T-helper 2 cell treated with Interferon-gamma antibody and Interleukin-4, amounts not matched to agents 100 ng/mL and 5 ng/mL, for 36 hours (primary cell): ENCODE results near the gene TMEM52. TPM values are rescaled to one million over a fixed set of nuclear protein-coding genes. Genes with fewer than 3 reads are reported as not detected.

Source experiments
- intact Hi-C: fragments of 100-400 bp; cut with micrococcal nuclease; formaldehyde crosslinking; loops from one replicate; pipeline ENCODE4 v1.15.1; 2023
- total RNA-seq: library from RNA; stranded (reverse); gene quantifications from 2 replicates; pipeline ENCODE4 v1.2.3, GENCODE V29; 2022

The TMEM52 gene
- total RNA-seq, result 0.23 TPM in 1 of 2 replicates, not detected in the other

GRCh38 chr1:1918901-1919303 lies at the start of gene TMEM52:
Gene TMEM52, minus strand, starts transcription at chr1:1919279. Its CDS starts 14 bp downstream, at chr1:1919265.
- intact Hi-C loops, result loop anchor here (1.0 to 2.0 kb wide), 3 partner anchors 10 to 668 kb away; partner anchors contain the start of gene PRXL2B

DNA sequence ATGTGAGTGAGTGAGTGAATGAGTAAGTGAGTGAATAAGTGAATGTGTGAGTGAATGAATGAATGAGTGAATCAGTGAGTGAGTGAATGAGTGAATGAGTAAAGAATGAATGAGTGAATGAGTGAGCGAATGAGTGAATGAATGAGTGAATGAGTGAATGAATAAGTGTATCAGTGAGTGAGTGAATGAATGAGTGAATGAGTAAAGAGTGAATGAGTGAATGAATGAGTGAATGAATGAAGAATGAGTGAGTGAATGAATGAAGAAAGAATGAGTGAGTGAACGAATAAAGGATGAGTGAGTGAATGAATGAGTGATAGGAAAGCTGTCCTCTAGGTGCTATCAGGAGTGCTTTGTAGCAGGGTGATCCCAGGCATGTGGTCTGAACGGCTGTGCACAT lies 48.8 kb upstream of the TMEM52 start:
- intact Hi-C loops, result no loop called here

DNA sequence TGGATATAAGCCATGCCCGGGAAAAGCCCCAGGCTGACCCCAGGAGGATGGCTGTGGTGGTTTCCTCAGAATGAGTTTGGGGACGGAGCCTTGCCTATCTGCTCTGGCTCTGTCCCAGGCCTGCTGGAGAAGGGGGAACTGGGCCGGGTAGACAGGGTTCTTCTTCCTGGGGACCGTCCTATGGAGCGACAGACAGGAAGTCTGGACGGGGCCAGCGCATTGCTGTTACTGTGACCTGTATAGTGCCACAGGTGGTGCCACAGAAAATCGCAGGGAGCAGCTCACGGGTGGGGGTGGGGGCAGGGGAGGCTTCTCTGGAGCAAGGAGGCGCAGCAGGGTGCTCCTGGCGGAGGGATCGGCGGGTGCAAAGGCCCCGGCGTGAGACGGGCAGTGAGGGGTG lies 48.1 kb upstream of the TMEM52 start:
- intact Hi-C loops, result no loop called here

DNA sequence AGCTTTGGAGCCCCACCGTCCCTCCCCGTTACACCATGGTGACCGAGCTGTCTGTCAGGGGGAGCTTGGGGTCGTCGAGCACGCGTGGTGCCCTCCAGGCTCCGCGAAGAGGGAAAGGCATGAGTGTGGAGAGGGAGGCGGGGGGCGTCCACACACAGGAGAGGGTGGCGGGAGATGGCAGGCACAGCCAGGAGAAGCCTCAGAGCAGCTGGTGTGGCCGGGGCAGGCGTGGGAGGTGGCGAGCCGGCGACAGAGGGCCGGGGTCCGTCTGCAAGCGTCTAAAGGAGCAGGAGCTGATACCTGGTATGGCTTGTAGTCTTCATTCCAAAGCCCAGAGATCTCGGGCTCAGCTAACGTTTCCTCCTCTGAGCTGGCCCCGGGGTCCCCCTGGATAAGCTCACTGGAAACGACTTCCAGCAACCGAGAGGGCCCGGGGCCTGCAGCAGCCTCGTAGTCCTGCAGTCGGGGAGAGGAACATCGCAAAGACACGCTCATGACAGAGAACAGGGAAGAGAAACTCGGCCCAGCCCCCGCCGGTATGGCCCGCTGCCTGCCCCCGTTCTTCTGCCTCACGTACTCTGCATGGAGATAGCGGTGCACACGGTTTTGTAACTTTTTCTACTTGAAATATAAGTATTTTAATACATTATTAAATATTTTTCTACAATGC lies 47.1 kb upstream of the TMEM52 start:
- intact Hi-C loops, result no loop called here

GRCh38 chr1:1965546-1965945 lies 46.5 kb upstream of the TMEM52 start:
- intact Hi-C loops, result no loop called here

GRCh38 chr1:1964811-1965210 lies 45.7 kb upstream of the TMEM52 start:
- intact Hi-C loops, result no loop called here

DNA sequence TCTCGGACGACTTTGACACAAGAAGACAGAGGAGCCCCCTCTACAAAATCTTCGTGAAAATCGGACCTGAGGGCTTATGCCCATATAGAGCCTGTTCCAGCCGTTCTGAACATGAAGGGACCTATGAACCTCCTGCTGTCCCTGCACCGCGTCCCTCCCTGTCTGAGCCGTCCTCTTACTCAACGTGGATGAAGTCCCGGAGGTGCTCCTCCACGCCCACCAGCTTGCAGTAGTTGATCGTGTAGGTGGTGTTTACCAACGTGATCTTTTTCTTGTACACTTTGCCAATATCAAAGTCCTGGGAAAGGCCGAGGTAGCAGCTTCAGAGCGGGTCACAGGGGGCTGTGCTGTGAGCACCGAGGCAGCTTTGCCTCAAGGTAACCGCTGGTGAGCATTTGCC lies 44.5 kb upstream of the TMEM52 start:
- intact Hi-C loops, result no loop called here

DNA sequence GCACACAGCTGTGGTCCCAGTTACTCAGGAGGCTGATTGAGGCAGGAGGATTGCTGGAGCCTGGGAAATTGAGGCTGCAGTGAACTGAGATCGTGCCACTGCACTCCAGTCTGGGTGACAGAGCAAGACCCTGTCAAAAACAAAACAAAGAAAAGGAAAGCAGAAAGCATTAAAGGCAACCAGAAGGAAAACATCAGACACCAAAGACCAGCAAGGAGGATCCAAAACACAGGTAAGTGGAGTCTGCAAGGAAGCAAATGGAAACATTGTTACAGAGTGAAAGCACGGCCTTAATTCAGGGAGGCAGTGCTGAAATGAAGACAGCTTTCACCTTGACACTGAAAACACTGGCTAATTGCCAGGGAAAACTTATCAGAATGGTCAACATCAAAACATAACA lies 43.7 kb upstream of the TMEM52 start:
- intact Hi-C loops, result no loop called here

DNA sequence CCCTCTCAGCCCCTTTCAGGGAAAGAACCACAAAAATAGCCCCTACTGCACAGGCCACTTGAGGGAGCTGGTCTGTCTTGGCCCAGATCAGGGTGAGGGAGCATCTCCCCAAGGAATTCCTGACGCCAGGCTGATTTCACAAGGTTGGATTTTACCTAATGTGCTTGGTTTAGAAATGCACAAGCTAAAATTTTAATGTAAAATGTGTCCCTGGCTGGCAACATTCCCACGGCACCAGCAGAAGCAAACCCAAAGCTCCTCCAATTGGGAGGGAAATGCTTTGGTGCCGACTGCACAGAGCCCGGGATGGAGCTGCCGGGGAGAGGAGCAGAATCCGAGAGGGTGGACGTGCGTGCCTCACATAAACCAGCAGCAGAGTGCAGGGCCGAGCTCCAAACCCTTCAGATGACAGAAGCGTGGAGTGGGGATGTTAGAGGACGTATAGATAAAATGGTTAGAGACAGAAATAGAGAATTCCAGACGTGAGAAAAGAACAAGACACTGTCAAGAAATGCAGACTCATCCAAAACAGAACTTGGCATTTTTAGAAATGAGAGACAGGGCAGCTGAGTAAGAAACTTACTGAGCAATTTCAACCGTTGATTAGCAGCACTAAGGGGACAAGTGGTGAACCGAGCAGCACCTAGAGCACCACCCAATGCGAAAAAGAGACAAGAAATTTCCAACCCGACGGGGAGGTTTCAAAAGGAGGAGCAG lies 41.6 kb upstream of the TMEM52 start:
- intact Hi-C loops, result loop anchor here (1.0 kb wide), 1 partner anchor 85 kb away; no protein-coding TSS in a partner anchor

DNA sequence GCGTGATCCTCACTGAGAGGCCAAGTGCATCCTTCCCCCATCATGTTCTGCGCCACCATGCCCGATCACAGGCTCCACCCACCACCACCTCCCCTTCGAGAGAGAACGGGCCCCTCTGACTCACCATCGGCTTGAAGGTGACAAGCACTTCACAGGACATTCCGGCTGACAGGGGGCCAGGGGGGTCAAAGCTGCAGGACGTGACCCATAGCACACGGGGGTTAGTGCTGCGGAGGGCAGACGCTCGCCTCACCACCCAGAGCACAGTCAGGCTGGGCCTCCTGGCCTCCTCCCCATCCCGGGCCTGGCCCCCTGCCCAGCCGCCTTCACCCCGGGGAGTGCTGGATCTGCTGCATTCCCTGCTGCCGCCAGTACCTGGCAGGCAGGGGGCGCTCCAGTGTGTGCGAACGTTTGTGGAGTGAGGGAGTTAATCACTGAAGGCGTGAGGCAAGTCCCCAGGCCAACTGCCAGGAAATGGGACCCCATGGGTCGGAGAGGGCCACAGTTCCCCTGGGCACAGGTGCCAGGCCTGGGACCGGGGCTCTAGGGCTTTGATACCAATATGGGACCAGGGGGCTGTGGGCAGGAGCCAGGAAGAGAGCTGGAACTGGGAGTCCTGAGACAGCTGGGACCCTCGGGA lies 40.9 kb upstream of the TMEM52 start:
- intact Hi-C loops, result loop anchor here (1.0 kb wide), 1 partner anchor 85 kb away; no protein-coding TSS in a partner anchor

DNA sequence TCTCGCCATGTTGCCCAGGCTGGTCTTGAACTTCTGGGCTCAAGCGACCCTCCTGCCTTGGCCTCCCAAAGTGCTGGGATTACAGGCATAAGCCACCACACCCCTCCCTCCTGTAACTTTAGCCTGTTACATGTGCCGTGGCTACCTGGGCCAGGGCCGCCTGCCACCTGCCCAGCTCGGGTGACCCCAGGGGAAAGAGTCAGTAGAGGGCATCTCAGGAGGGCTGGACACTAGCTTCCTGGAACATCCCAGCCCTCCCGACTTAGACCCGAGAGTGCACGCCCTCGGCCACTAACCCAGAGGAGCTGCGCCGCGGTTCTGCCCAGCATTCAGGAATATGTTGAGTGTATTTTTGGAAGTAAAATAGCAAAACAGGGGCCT lies 40.4 kb upstream of the TMEM52 start:
- intact Hi-C loops, result no loop called here

DNA sequence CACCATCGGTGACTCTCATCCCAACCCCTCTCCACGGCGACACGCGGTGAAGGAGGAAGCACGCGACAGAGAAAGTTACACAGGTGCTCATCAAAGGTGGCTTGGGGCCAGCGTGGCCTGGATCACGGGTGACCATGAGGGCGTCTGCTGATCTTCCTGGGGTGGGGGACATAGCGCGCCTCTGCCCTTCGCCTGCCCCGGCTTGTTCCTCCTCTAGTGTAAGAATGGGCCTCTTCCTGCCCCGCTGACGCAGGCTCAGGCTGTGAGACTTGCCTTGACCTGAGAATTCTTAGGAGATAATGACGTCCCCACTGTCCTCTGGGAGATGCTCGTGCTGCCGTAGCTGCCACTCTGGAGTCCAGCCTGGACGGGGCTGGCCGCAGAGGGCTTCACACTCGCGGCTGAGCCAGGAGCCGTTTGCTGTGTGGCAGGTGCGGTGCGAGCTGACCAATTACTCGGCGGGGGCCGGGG lies 39.0 kb upstream of the TMEM52 start:
- intact Hi-C loops, result no loop called here

DNA sequence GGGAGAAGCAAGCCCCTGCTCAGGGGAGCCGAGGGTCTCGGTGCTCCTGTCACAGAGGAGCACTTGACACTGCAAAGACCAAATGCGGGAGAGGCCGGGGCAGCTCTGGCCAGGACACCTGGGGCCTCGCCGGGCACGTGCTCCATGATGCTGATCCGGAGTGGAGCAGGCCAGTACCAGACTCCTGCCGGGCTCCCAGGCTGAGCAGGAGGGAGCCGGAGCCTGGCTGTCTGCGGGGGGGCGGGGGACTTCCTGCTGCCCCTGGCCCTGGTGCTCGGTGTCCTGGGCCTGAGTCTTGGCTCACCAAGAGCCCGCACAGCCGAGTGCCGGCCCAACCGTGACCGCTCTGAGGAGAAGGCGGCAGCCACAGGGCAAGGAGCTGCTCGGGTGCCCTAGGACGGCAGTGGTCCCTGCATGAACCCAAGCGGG lies 38.5 kb upstream of the TMEM52 start:
- intact Hi-C loops, result no loop called here

DNA sequence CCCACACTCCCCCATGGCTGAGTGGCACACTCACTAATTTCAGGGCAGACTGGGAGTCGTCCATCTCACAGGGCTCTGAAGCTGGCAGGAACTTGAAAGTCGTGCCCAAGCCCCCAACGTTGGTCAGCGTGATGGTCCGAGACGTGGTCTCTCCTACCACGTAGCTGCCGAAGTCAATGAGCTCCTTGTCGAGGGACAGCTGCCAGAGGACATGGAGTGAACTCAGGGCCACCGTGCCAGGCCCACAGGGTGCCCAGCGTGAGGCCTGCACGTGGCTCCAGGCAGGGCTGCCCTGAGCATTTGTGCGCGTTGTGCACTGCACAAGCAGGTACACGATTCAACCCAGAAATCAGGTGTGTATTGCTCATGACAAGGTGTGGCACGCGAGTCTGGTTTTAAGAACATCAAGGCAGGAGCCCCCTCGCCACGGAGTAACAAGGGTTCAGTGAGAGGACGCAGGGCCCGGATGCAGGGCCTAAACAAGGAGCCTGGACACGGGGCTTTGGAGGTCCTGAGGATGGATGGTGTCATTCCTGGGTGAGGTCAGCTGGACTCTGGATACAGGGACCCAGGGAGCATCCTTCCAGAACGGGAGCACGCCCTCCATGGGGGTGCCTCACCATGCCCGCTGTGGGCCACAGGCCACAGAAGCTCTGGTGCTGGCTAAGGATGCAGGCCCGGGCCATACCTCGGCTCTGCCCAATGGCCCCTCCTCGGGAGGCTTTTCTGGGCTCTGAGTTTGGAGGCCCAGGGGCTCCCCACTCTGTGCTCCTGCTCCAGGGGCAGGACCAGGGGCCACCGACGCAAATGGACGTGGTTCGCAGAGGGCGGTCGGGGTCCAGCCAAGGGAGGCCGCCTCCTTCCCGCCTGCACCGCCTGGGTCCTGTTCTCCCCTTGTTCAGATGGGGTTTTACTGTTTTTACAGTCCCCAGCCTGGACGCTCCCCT lies 37.8 kb upstream of the TMEM52 start:
- intact Hi-C loops, result no loop called here

DNA sequence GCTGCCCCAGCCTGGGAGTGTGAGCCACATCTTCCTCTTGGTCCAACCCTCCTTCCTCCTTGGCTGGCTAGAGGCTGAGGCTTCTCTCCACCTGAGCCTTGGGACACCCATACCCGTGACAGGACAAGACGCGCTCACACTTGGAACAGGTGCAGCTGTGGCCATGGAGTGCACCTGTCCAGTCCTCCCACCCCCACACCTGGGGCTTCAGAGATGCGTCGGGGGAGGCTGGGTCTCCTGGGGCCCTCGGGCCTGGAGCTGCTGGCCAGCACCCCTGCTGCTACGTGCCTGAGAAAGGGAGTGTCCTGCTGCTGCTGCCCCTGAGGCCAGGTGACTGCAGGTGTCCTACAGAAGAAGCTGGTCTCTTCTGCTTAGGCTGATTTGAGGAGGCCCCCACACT lies 37.0 kb upstream of the TMEM52 start:
- intact Hi-C loops, result no loop called here

DNA sequence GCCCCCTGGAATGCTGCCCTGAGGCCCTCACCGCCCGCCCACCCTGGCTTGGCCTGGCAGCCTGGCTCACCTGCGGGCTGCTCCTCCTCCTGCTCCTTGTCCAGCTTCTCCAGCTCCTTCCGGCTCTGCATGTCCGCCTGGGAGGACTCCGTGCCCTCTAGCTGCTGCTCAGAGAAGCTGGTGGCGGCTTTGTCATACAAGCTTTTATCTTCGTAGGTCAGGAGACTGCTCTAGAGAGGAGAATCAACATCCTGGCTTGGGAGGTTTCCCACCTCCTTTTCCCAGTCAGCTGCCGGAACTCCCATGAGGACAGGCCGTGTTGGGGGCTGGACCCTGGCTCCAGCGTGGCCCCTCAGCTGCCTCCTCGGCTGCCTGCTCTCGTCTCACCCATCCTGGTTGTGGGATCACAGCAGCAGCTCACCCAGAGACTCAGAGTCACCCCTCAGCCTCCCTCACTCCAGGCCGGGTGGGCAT lies 36.6 kb upstream of the TMEM52 start:
- intact Hi-C loops, result no loop called here

DNA sequence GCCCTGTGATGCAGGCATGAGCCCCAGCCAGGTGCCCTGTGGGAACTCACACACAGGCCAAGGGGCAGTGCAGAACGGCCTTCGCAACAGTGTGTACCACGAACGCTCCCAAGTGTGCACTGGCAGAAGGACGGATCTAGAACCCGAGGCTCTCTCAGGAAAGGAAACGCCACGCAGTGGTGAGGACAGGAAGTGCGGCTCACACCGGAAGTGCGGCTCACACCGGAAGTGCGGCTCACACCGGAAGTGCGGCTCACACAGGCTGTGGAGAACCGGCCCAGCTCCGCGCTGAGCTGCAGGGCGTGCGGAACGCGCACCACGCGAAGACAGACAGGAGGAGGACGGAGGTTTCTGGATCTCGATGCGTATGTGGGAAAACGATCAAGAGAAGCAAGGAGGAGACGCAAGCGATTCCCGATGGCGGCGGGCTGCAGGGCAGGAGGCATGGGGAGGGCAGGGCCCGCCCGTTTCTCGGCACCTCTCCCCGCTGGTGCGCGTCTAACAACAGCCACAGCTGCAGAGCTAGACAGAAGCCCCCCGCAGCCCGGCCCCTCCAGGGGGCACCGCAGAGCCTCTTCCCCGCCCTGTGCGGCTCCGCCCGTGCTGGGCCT lies 35.9 kb upstream of the TMEM52 start:
- intact Hi-C loops, result no loop called here

- intact Hi-C loops, result no loop called here
Observed at GRCh38 chr1:1954015-1954414, 34.9 kb upstream of the TMEM52 start.

GRCh38 chr1:1950940-1951339 lies 31.9 kb upstream of the TMEM52 start:
- intact Hi-C loops, result no loop called here

DNA sequence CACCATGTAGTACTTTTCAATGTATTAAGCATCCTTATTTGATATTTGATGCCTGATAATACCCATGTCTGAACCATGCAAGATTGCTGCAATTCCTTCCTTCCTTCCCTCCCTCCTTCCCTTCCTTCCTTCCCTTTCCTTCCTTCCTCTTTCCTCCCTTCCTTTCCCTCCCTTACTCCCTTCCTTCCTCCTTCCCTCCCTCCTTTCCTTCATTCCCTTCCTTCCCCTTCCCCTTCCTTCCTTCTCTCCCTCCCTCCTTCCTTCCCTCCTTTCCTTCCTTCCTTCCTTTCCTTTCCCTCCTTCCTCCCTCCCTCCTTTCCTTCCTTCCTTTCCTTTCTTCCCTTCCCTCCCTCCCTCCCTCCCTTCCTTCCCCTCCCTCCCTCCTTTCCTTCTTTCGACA lies 29.7 kb upstream of the TMEM52 start:
- intact Hi-C loops, result no loop called here

- intact Hi-C loops, result no loop called here
Observed at GRCh38 chr1:1947493-1947892, 28.4 kb upstream of the TMEM52 start.
